PFSK-1 (cell line): Measurements from ENCODE around the gene NME4.

Experiments used
- FOXP2 ChIP-seq: optimal IDR thresholded peaks from 2 replicates; pipeline ENCODE3; 2011; ENCODE audit warnings: borderline replicate concordance, control low read depth, inconsistent platforms; ENCODE audit not compliant: insufficient read depth; ENCODE audit errors: extremely low read length, extremely low read depth
- POLR2AphosphoS5 ChIP-seq: IDR thresholded peaks from 2 replicates; pipeline ENCODE4 v1.6.1; 2012; ENCODE audit warnings: low read depth, mild to moderate bottlenecking, control low read depth, low read length, moderate library complexity
- SIN3A ChIP-seq: IDR thresholded peaks from 2 replicates; pipeline ENCODE4 v1.6.1; 2012; ENCODE audit warnings: mild to moderate bottlenecking, low read length, moderate library complexity, borderline replicate concordance; ENCODE audit not compliant: insufficient read depth
- TAF1 ChIP-seq: IDR thresholded peaks from 2 replicates; pipeline ENCODE4 v1.6.1; 2012; ENCODE audit warnings: low read length, control low read depth, borderline replicate concordance; ENCODE audit not compliant: insufficient read depth
- TF ChIP-seq, protein P1 (sequence below), 2 experiments: IDR thresholded peaks; 2 replicates each; pipeline versions ENCODE4 v1.6.1 to v1.8.0; 2011 to 2012; ENCODE audit warnings: low read depth in 2 of 2, low read length in 2 of 2, control low read depth in 1 of 2, inconsistent platforms in 1 of 2, mild to moderate bottlenecking in 1 of 2, moderate library complexity in 1 of 2; ENCODE audit not compliant: insufficient read depth in 1 of 2

The NME4 gene

DNA sequence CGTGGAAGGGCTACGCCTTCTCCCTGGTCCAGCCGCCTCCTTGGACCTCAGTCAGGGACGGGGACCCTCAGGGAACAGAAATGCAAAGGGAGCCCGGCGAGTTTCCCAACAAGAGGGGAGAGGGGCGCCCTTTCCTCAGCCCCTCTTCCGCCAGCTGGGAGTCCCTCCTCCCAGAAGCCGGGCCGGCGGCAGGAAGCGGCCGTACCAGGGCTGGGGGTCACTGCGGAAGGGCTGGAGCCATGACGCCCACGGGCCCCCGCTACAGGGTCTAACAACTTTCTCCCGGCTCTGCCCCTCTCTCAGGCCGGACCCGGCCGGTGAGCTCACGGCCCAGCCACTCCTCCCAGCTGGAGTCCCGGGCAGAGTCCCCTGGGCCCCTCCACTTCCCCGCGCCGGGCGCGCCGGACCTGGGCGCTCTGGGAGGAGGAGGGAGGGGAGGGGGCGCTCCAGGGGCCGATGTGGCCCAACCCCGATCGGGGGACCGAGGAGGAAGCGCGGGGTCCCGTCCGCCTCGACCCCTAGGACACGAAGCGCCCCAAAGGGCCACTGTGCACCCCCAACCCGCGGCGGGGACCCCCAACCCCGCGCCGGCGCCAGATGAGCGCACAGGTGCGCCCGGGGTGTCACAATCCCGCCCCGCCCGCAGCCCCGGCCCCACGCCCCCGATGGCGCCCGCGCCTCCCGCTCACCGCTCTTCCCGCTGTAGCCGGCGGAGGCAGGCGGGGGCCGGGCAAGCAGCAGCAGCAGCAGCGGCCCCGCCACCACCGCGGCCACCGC lies 15.8 kb upstream of the NME4 start:
- TF ChIP-seq TAF1 (no peak), SIN3A (0 out of 2 replicates have a peak, but pooled peaks have one; percentile 36)

DNA sequence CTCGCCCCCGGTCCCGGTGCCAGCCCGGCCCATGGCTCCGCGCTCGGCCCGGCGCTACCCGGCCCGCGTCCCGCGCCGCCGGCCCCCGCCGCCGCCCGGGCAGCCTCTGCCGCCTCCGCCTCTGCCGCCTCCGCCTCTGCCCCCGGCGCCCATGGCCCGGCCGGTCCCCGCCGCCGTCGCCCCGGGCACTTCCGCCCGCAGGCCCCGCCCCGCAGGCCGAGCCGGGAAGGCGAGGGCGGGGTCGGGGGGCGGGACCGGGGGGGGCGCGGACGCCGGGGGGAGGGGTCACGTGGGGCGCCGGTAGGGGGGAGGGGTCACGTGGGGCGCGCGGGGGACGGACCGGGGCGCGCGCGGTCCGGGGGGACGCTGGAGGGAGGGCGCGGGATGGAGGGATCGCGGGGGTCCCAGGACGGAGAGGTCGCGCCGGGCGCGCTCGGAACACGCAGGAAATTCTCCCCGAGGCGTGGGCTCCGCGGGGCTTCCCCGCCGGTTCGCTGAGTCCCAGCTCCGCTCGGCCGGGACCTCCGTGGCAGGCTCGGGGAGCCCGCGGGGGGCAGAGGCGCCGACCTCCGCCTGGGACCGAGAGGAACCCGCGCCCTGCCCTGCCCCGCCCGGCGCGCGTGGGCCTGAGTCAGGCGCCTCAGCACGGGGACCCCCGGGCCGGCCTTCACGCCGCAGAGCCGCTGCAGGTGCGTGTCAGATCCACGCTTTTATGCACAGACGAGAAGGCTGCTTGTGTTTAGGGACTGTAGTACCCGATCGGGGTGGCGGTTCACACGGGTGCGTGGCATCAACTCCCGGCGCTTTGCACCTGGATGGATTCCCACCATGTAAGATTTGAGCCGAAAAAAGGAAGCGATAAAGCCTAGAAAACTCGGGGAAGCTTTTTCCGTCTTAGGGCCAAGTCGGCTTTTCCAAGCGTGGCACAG lies 14.9 kb upstream of the NME4 start, which contains the start of gene PGAP6:
PGAP6 (minus strand) TSS at position 190 of the 929 bp plus-strand sequence; CDS start at position 33, 157 bp downstream.
- TF ChIP-seq, protein P1, sequence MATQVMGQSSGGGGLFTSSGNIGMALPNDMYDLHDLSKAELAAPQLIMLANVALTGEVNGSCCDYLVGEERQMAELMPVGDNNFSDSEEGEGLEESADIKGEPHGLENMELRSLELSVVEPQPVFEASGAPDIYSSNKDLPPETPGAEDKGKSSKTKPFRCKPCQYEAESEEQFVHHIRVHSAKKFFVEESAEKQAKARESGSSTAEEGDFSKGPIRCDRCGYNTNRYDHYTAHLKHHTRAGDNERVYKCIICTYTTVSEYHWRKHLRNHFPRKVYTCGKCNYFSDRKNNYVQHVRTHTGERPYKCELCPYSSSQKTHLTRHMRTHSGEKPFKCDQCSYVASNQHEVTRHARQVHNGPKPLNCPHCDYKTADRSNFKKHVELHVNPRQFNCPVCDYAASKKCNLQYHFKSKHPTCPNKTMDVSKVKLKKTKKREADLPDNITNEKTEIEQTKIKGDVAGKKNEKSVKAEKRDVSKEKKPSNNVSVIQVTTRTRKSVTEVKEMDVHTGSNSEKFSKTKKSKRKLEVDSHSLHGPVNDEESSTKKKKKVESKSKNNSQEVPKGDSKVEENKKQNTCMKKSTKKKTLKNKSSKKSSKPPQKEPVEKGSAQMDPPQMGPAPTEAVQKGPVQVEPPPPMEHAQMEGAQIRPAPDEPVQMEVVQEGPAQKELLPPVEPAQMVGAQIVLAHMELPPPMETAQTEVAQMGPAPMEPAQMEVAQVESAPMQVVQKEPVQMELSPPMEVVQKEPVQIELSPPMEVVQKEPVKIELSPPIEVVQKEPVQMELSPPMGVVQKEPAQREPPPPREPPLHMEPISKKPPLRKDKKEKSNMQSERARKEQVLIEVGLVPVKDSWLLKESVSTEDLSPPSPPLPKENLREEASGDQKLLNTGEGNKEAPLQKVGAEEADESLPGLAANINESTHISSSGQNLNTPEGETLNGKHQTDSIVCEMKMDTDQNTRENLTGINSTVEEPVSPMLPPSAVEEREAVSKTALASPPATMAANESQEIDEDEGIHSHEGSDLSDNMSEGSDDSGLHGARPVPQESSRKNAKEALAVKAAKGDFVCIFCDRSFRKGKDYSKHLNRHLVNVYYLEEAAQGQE (IDR thresholded peaks at IDR 0.05; ENCODE audit: insufficient read depth in 1 of 2, low read depth in 2 of 2, low read length in 2 of 2), result no peak
- no peak for TF ChIP-seq POLR2AphosphoS5
- no peak for TF ChIP-seq TAF1
- no peak for TF ChIP-seq SIN3A
- TF ChIP-seq FOXP2, result no peak

DNA sequence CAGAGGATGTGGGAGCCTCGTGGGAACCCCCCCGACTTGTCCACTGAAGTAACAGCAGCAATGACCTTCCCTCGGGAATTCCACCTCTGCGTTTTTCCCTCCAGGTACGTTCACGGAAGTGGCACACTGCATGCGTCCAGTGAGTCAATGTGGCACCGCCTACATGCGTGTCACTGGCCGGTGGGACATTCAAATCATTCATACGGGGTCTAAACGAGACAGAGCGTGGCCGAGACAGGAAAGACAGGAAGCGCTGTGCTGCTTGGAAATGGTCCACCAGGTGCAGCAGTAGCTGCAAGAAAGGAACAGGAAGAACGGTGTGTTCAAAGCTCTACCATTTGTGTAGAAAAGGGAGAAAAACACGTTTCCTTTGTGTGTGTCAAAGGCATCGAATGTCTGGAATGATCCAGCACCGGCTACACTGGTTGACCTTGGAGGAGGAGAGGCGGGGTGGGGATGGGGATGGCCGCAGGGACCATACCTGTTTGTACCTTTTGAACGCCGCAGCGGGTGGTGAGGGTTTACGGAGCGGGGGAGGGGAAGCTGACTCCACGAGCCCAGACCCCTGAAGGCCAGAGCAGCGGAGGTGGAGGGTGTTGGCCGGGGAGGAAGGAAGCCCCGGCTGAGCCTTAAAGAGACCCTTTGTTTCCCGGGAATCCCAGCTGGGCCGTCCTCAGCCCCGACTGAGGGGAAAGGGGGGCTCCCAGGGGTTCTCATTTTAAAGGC lies 13.5 kb upstream of the NME4 start:
- TF ChIP-seq, protein P1 (IDR thresholded peaks at IDR 0.05; ENCODE audit: insufficient read depth in 1 of 2, low read depth in 2 of 2, low read length in 2 of 2), result no peak
- TF ChIP-seq FOXP2 (no peak), SIN3A (no peak), TAF1 (no peak), POLR2AphosphoS5 (no peak)

DNA sequence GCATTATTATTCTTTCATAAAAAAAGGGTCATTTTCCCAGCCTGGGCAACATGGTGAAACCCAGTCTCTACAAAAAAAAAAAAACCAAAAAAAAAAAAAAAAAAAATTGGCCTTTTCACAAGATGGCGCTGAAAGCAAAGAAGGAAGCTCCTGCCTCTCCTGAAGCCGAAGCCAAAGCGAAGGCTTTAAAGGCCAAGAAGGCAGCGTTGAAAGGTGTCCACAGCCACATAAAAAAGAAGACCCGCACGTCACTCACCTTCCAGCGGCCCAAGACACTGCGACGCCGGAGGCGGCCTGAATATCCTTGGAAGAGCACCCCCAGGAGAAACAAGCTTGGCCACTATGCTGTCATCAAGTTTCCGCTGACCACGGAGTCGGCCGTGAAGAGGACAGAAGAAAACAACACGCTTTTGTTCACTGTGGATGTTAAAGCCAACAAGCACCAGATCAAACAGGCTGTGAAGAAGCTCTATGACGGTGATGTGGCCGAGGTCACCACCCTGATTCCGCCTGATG lies 10.3 kb upstream of the NME4 start:
- no peak for TF ChIP-seq TAF1
- no peak for TF ChIP-seq FOXP2
- TF ChIP-seq SIN3A, result no peak
- TF ChIP-seq, protein P1 (IDR thresholded peaks at IDR 0.05; ENCODE audit: insufficient read depth in 1 of 2, low read depth in 2 of 2, low read length in 2 of 2), result no peak
- TF ChIP-seq POLR2AphosphoS5, result no peak

DNA sequence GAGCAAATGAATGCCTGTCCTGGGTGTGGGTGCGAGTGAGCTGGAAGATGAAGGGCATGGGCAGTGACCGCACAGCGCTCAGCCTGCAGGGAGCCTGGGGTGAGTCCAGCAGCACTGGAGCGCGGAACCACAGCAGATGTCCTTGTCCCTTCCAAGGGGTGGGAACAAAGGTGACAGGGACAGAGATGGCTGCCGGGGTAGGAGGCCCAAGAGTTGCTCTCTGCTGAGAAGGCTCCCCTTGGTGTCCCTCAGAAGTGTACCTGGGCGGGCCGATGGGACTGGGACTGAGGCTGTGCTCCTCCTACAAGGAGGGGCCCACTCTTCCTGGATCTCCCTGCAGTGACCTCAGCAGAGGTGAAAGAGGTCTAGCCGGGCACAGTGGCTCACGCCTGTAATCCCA lies 7.6 kb upstream of the NME4 start:
- TF ChIP-seq FOXP2 (no peak), TAF1 (no peak), POLR2AphosphoS5 (no peak), SIN3A (no peak)
- TF ChIP-seq, protein P1 (IDR thresholded peaks at IDR 0.05; ENCODE audit: insufficient read depth in 1 of 2, low read depth in 2 of 2, low read length in 2 of 2), result no peak
